ENCODE measurements around the gene CMTM4.

CMTM4 gene

GRCh38 chr16:66678337-66678736 is 18.2 kb downstream of the CMTM4 start:
- in situ Hi-C loops (cut with HindIII; ENCODE audit: low sequenced_read_pairs) = no loop called here

GRCh38 chr16:66677836-66678235 is 18.7 kb downstream of the CMTM4 start:
- no peak for DNase-seq (ENCODE audit: low read depth, low spot score)
- in situ Hi-C loops (cut with HindIII; ENCODE audit: low sequenced_read_pairs) = no loop called here
- H3K4me3 ChIP-seq (ENCODE audit: low read depth, low read length) = no peak overlapping the region
- TF ChIP-seq CTCF (IDR thresholded peaks at IDR 0.05; ENCODE audit: low read depth, low read length) = no peak

More at GRCh38 chr16:66678337-66678736, 18.2 kb downstream of the CMTM4 start:
- no peak overlapping the region for H3K4me3 ChIP-seq (ENCODE audit: low read depth, low read length)
- DNase-seq (ENCODE audit: low read depth, low spot score) = no peak
- TF ChIP-seq CTCF (IDR thresholded peaks at IDR 0.05; ENCODE audit: low read depth, low read length) = no peak

GRCh38 chr16:66677179-66677578 is 19.4 kb downstream of the CMTM4 start:
- in situ Hi-C loops (cut with HindIII; ENCODE audit: low sequenced_read_pairs) = no loop called here
- H3K4me3 ChIP-seq (ENCODE audit: low read depth, low read length) = no peak overlapping the region
- no peak for DNase-seq (ENCODE audit: low read depth, low spot score)
- no peak for TF ChIP-seq CTCF (IDR thresholded peaks at IDR 0.05; ENCODE audit: low read depth, low read length)

GRCh38 chr16:66676599-66676998 is 19.9 kb downstream of the CMTM4 start:
- in situ Hi-C loops (cut with HindIII; ENCODE audit: low sequenced_read_pairs) = no loop called here
- no peak for TF ChIP-seq CTCF (IDR thresholded peaks at IDR 0.05; ENCODE audit: low read depth, low read length)
- H3K4me3 ChIP-seq (ENCODE audit: low read depth, low read length) = no peak overlapping the region
- DNase-seq (ENCODE audit: low read depth, low spot score) = no peak

GRCh38 chr16:66673691-66674090 is 22.9 kb downstream of the CMTM4 start:
- no peak for TF ChIP-seq CTCF (IDR thresholded peaks at IDR 0.05; ENCODE audit: low read depth, low read length)
- H3K4me3 ChIP-seq (ENCODE audit: low read depth, low read length) = no peak overlapping the region
- in situ Hi-C loops (cut with HindIII; ENCODE audit: low sequenced_read_pairs) = no loop called here
- DNase-seq (ENCODE audit: low read depth, low spot score) = no peak

GRCh38 chr16:66670691-66671388 is 25.7 kb downstream of the CMTM4 start:
- DNase-seq (ENCODE audit: low read depth, low spot score) = no peak
- TF ChIP-seq CTCF (IDR thresholded peaks at IDR 0.05; ENCODE audit: low read depth, low read length) = no peak
- no peak overlapping the region for H3K4me3 ChIP-seq (ENCODE audit: low read depth, low read length)
- in situ Hi-C loops (cut with HindIII; ENCODE audit: low sequenced_read_pairs) = no loop called here
